Measurements from ENCODE around the gene MLC1.

The MLC1 gene

DNA sequence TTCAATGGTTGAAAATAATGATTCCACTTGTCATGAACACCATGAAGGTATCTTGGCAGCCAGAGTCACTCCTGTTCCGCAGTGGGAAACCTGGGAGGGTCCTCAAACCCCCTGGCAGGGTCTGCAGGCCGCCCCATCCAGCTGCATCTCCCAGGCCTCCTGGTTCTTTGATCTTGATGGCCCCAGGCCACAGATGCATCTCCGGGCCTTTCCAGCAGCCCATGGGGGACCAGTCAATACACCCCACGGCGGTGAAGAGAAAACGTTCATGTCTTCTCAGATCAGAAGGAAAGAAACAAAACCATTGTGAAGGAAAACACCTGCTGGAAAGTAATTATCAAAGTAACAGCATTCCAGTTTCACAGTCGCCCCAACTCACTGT is 25.4 kb downstream of the MLC1 start:
- no peak overlapping the region for H2BK120ac ChIP-seq (ENCODE audit: low read depth, low read length)
- peaks cover 14% of the 10 kb centered on the region for H3K4me1 ChIP-seq (ENCODE audit: control insufficient read depth, insufficient read depth, low read depth, low read length)
- H3K4me3 ChIP-seq (ENCODE audit: insufficient read depth in 1 of 2, low read depth in 1 of 2, low read length in 2 of 2), result no peak overlapping the region
- H2AFZ ChIP-seq (ENCODE audit: low read depth, low read length), result no peak overlapping the region
- peak overlapping the region in 1 of 2 experiments; percentile 11 for H3K18ac ChIP-seq (ENCODE audit: low read depth in 1 of 2, low read length in 2 of 2)
- H3K79me1 ChIP-seq (replicated peaks; ENCODE audit: low read length, poor library complexity, severe bottlenecking), result no peaks in the 10 kb centered on the region
- no peak overlapping the region for H3K4ac ChIP-seq (ENCODE audit: low read depth in 1 of 2, low read length in 2 of 2)
- H2BK5ac ChIP-seq (ENCODE audit: low read depth, low read length, poor library complexity, severe bottlenecking), result no peak overlapping the region
- no peak overlapping the region for H4K91ac ChIP-seq (ENCODE audit: low read length)
- no peaks in the 10 kb centered on the region for H3K9me3 ChIP-seq (ENCODE audit: control insufficient read depth, low read length)
- H3K27ac ChIP-seq (ENCODE audit: low read length, poor library complexity, severe bottlenecking), result no peak overlapping the region
- H3K4me2 ChIP-seq (ENCODE audit: low read length, poor library complexity, severe bottlenecking), result no peak overlapping the region
- no peaks in the 10 kb centered on the region for H3K36me3 ChIP-seq (ENCODE audit: control insufficient read depth in 1 of 2, insufficient read depth in 2 of 2, low read depth in 1 of 2, low read length in 2 of 2)
- H3K9ac ChIP-seq (ENCODE audit: low read length), result no peak overlapping the region
- no peak overlapping the region for H2BK12ac ChIP-seq (ENCODE audit: low read length in 2 of 2)
- peaks cover 40 to 60% of the 10 kb centered on the region in 2 experiments for H3K27me3 ChIP-seq (ENCODE audit: control insufficient read depth in 1 of 2, insufficient read depth in 1 of 2, low read length in 2 of 2)
- no peak overlapping the region for H3K14ac ChIP-seq (ENCODE audit: low read length in 2 of 2)
- H4K8ac ChIP-seq (ENCODE audit: low read length), result no peak overlapping the region
- H2BK15ac ChIP-seq (ENCODE audit: low read depth, poor library complexity, severe bottlenecking), result no peak overlapping the region
- H3K23ac ChIP-seq (ENCODE audit: low read length in 2 of 2), result no peak overlapping the region
- WGBS, result 81% methylated on average over 7 of the region's 7 CpGs
- H2AK5ac ChIP-seq (ENCODE audit: low read length, severe bottlenecking), result no peak overlapping the region
- no peak for DNase-seq

DNA sequence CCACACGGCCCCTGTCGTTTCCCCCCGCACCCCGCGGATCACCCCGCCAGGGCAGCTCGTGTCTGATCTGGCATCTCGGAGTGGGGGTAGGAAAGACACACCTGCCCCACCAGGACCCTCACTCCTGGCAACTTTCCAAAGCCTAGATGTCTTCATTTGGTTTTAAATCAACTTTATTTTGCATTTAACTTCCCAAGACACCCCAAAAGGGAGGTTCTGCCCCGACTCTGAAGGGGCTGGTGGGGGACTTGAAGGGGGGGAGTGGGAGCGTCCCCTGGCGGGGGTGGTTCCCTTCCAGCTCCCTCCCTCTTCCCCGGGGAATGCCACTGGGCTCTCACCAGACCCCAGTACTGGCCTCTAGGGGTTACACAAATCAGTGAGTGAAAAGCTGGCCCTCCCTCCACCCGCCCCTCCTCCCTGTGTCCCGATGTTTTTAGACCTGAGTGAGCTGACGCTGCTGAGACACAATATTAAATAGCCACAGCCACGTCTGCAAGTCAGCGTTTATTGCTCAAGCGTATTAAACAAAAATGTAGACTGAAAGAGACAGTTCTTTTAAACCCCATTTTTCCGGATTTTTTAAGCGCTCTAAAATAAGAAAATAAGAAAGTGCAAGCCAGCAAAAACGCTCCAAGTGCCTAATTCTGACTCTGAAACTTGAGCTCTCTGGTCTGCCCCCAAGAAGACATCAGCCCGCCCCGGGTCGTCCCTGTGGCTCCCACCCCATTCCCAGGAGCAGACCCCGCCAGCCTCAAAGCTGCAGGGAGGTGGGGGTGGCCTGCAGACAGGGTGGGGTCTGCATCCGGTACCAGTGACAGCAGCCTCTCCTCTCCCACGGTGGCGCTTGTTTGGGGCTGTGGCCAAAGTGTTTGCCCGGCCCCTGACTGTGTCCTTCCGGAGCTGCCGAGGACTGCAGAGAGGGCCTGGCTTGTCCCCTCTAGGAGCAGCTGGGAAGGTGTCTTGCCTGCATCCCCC is 26.0 kb downstream of the MLC1 start:
- Histone ChIP-seq H3K79me1 (replicated peaks; ENCODE audit: low read length, poor library complexity, severe bottlenecking) (no peaks in the 10 kb centered on the region), H3K4ac (ENCODE audit: low read depth in 1 of 2, low read length in 2 of 2) (no peak overlapping the region), H4K8ac (ENCODE audit: low read length) (peak overlapping the region; percentile 50), H3K14ac (ENCODE audit: low read length in 2 of 2) (peak overlapping the region in 1 of 2 experiments; percentile 20), H3K9ac (ENCODE audit: low read length) (no peak overlapping the region), H2BK120ac (ENCODE audit: low read depth, low read length) (no peak overlapping the region), H3K27ac (ENCODE audit: low read length, poor library complexity, severe bottlenecking) (no peak overlapping the region), H3K4me2 (ENCODE audit: low read length, poor library complexity, severe bottlenecking) (peak overlapping the region; percentile 49), H4K91ac (ENCODE audit: low read length) (peak overlapping the region; percentile 66), H3K23ac (ENCODE audit: low read length in 2 of 2) (no peak overlapping the region), H3K36me3 (ENCODE audit: control insufficient read depth in 1 of 2, insufficient read depth in 2 of 2, low read depth in 1 of 2, low read length in 2 of 2) (no peaks in the 10 kb centered on the region), H2BK15ac (ENCODE audit: low read depth, poor library complexity, severe bottlenecking) (no peak overlapping the region), H2BK5ac (ENCODE audit: low read depth, low read length, poor library complexity, severe bottlenecking) (no peak overlapping the region), H3K4me1 (ENCODE audit: control insufficient read depth, insufficient read depth, low read depth, low read length) (peaks cover 12% of the 10 kb centered on the region), H3K4me3 (ENCODE audit: insufficient read depth in 1 of 2, low read depth in 1 of 2, low read length in 2 of 2) (no peak overlapping the region), H2AK5ac (ENCODE audit: low read length, severe bottlenecking) (no peak overlapping the region), H3K27me3 (ENCODE audit: control insufficient read depth in 1 of 2, insufficient read depth in 1 of 2, low read length in 2 of 2) (peaks cover 36 to 58% of the 10 kb centered on the region in 2 experiments), H3K9me3 (ENCODE audit: control insufficient read depth, low read length) (peaks cover 1% of the 10 kb centered on the region), H2AFZ (ENCODE audit: low read depth, low read length) (no peak overlapping the region), H3K18ac (ENCODE audit: low read depth in 1 of 2, low read length in 2 of 2) (peak overlapping the region in 1 of 2 experiments; percentile 69), H2BK12ac (ENCODE audit: low read length in 2 of 2) (no peak overlapping the region)
- WGBS, result 5% methylated on average over 31 of the region's 31 CpGs
- peak; percentile 61 for DNase-seq

DNA sequence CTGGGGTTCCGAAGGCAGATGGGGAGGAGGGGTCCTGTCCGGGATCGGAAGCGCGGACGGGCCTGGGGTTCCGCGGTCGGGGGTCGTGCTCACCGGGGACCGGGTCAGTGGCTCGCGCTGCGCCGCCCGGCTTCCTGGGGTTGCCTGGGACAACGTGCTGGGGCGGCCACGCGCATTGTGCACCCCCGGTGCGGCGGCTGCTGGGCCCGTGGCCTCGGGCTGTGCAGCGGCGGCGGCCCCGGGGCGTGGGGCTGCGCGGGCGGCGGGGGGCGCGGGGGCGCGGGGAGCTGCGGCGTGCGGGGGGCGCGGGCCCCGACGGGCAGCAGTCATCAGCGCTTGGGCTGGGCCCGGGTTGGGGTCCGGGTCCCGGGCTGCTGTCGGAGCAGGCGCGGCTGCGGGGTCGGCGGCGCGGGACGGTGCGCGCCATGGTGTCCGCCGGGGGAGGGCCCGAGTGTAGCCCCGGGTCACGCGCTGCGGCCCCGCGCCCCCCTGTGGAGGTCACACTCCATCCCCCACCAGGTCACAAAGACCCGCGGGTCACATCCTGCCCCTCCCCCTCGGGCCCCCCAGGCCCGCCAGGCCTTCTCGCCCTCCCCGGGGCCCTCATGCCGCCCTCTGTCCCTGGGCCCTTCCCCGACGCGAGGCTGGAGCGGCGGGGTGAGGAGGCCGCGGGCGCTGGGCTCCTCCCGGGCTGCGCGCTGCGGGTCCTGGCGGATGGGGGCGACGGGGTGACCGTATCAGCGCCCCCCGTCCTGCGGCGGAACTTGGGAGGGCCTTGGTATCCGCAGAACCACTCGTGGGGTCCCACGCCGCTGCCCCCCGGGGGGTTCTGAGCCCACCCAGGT is 26.9 kb downstream of the MLC1 start, which contains the start of gene TTLL8:
TSS of gene TTLL8 (minus strand) at position 238 of the 845 bp plus-strand sequence.
- no peak within 1 kb of the TSS for H2BK5ac ChIP-seq (ENCODE audit: low read depth, low read length, poor library complexity, severe bottlenecking)
- no peak within 1 kb of the TSS for H2AFZ ChIP-seq (ENCODE audit: low read depth, low read length)
- H2BK12ac ChIP-seq (ENCODE audit: low read length in 2 of 2), result no peak within 1 kb of the TSS
- H3K4me3 ChIP-seq (ENCODE audit: insufficient read depth in 1 of 2, low read depth in 1 of 2, low read length in 2 of 2), result no peak within 1 kb of the TSS
- H3K4me1 ChIP-seq (ENCODE audit: control insufficient read depth, insufficient read depth, low read depth, low read length), result peaks cover 12% of the 10 kb centered on the region
- no peak for DNase-seq
- peak within 1 kb of the TSS in 1 of 2 experiments; percentile 20 for H3K14ac ChIP-seq (ENCODE audit: low read length in 2 of 2)
- H2BK120ac ChIP-seq (ENCODE audit: low read depth, low read length), result no peak within 1 kb of the TSS
- no peak within 1 kb of the TSS for H3K23ac ChIP-seq (ENCODE audit: low read length in 2 of 2)
- WGBS, result 19% methylated on average over 52 of the region's 102 CpGs
- H4K91ac ChIP-seq (ENCODE audit: low read length), result no peak within 1 kb of the TSS
- H3K27me3 ChIP-seq (ENCODE audit: control insufficient read depth in 1 of 2, insufficient read depth in 1 of 2, low read length in 2 of 2), result peaks cover 35 to 58% of the 10 kb centered on the region in 2 experiments
- peak within 1 kb of the TSS in 1 of 2 experiments; percentile 69 for H3K18ac ChIP-seq (ENCODE audit: low read depth in 1 of 2, low read length in 2 of 2)
- no peaks in the 10 kb centered on the region for H3K36me3 ChIP-seq (ENCODE audit: control insufficient read depth in 1 of 2, insufficient read depth in 2 of 2, low read depth in 1 of 2, low read length in 2 of 2)
- no peak within 1 kb of the TSS for H3K27ac ChIP-seq (ENCODE audit: low read length, poor library complexity, severe bottlenecking)
- no peak within 1 kb of the TSS for H2BK15ac ChIP-seq (ENCODE audit: low read depth, poor library complexity, severe bottlenecking)
- peaks cover 10% of the 10 kb centered on the region for H3K9me3 ChIP-seq (ENCODE audit: control insufficient read depth, low read length)
- H3K4me2 ChIP-seq (ENCODE audit: low read length, poor library complexity, severe bottlenecking), result peak within 1 kb of the TSS; percentile 5
- no peak within 1 kb of the TSS for H3K4ac ChIP-seq (ENCODE audit: low read depth in 1 of 2, low read length in 2 of 2)
- no peak within 1 kb of the TSS for H2AK5ac ChIP-seq (ENCODE audit: low read length, severe bottlenecking)
- H3K9ac ChIP-seq (ENCODE audit: low read length), result no peak within 1 kb of the TSS
- H3K79me1 ChIP-seq (replicated peaks; ENCODE audit: low read length, poor library complexity, severe bottlenecking), result no peaks in the 10 kb centered on the region
- peak within 1 kb of the TSS; percentile 19 for H4K8ac ChIP-seq (ENCODE audit: low read length)

All from mesenchymal stem cell (in vitro differentiated cells and primary cell).